Astrocyte (in vitro differentiated cells and primary cell): Measurements from ENCODE around the gene PCDH19. TPM values are rescaled to one million over a fixed set of nuclear protein-coding genes. Genes with fewer than 3 reads are reported as not detected.
"Not testable (repeated sequence)": the region's sequence is repeated elsewhere in the genome, so short reads cannot be mapped to it uniquely, and the experiment has no call there.

Experiments used
- DNase-seq: peaks from one replicate; pipeline ENCODE4 v3.0.0-alpha.2; 2010; ENCODE audit warnings: low read depth
- FAIRE-seq: peaks from 2 replicates; lab custom pipeline; 2011; peaks lifted over from hg19 to GRCh38; lab: Jason Lieb, UNC
- H2AFZ ChIP-seq: 2 replicates; pipeline ENCODE4 v1.6.0; 2012; ENCODE audit warnings: low read depth, low read length, inconsistent platforms
- H3K27ac ChIP-seq: 2 replicates; pipeline ENCODE4 v1.5.1; 2011; ENCODE audit warnings: low read depth, low read length, inconsistent platforms
- H3K27me3 ChIP-seq: 2 replicates; pipeline ENCODE4 v1.6.0; 2011; ENCODE audit warnings: low read length, inconsistent platforms; ENCODE audit not compliant: insufficient read depth
- H3K36me3 ChIP-seq: 2 replicates; pipeline ENCODE4 v1.5.1; 2011; ENCODE audit warnings: low read length, inconsistent platforms; ENCODE audit not compliant: insufficient read depth
- H3K4me1 ChIP-seq: 2 replicates; pipeline ENCODE4 v1.5.1; 2011; ENCODE audit warnings: low read length, inconsistent platforms; ENCODE audit not compliant: insufficient read depth
- H3K4me2 ChIP-seq: 2 replicates; pipeline ENCODE4 v1.6.0; 2012; ENCODE audit warnings: low read length, inconsistent platforms
- H3K4me3 ChIP-seq: 2 replicates; pipeline ENCODE4 v1.5.1; 2011; ENCODE audit warnings: low read depth, mild to moderate bottlenecking, low read length, inconsistent platforms; ENCODE audit not compliant: insufficient read depth
- H3K79me2 ChIP-seq: 2 replicates; pipeline ENCODE4 v1.6.0; 2012; ENCODE audit warnings: mild to moderate bottlenecking, low read length, inconsistent platforms; ENCODE audit not compliant: insufficient read depth
- H3K9ac ChIP-seq: 2 replicates; pipeline ENCODE4 v1.6.0; 2012; ENCODE audit warnings: mild to moderate bottlenecking, low read length, inconsistent platforms
- H3K9me3 ChIP-seq: 2 replicates; pipeline ENCODE4 v1.5.1; 2012; ENCODE audit warnings: low read depth, mild to moderate bottlenecking, low read length, inconsistent platforms; ENCODE audit not compliant: insufficient read depth
- H4K20me1 ChIP-seq: 2 replicates; pipeline ENCODE4 v1.6.0; 2012; ENCODE audit warnings: low read length, inconsistent platforms; ENCODE audit not compliant: insufficient read depth
- H3K27ac Mint-ChIP-seq: one replicate; pipeline ENCODE4 v1.8.0; 2021; ENCODE audit warnings: mild to moderate bottlenecking, mixed read lengths; ENCODE audit not compliant: unreplicated experiment
- H3K27me3 Mint-ChIP-seq: one replicate; pipeline ENCODE4 v1.8.0; 2021; ENCODE audit warnings: low read depth, mixed read lengths; ENCODE audit not compliant: unreplicated experiment
- H3K36me3 Mint-ChIP-seq: one replicate; pipeline ENCODE4 v1.8.0; 2021; ENCODE audit warnings: low read depth, mixed read lengths; ENCODE audit not compliant: unreplicated experiment
- H3K4me1 Mint-ChIP-seq: one replicate; pipeline ENCODE4 v1.8.0; 2021; ENCODE audit warnings: low read depth, mixed read lengths; ENCODE audit not compliant: unreplicated experiment
- H3K4me3 Mint-ChIP-seq: one replicate; pipeline ENCODE4 v1.8.0; 2021; ENCODE audit warnings: mild to moderate bottlenecking, moderate library complexity, mixed read lengths; ENCODE audit not compliant: unreplicated experiment
- H3K9me3 Mint-ChIP-seq: one replicate; pipeline ENCODE4 v1.8.0; 2021; ENCODE audit warnings: mild to moderate bottlenecking, mixed read lengths; ENCODE audit not compliant: unreplicated experiment
- CTCF ChIP-seq: IDR thresholded peaks from 2 replicates; pipeline ENCODE4 v1.5.1; 2011; ENCODE audit warnings: low read depth, mild to moderate bottlenecking, inconsistent platforms, low read length, moderate library complexity; ENCODE audit not compliant: insufficient read depth
- EZH2 ChIP-seq: IDR thresholded peaks from 2 replicates; pipeline ENCODE4 v1.6.1; 2012; ENCODE audit warnings: mild to moderate bottlenecking, low read length, inconsistent platforms; ENCODE audit not compliant: insufficient read depth
- total RNA-seq: library from RNA; stranded (reverse); gene quantifications from 2 replicates; pipeline ENCODE4 v1.2.1, GENCODE V29; 2021

PCDH19 gene
- total RNA-seq, 1 donor from 2014 or later = 11.6 TPM

DNA sequence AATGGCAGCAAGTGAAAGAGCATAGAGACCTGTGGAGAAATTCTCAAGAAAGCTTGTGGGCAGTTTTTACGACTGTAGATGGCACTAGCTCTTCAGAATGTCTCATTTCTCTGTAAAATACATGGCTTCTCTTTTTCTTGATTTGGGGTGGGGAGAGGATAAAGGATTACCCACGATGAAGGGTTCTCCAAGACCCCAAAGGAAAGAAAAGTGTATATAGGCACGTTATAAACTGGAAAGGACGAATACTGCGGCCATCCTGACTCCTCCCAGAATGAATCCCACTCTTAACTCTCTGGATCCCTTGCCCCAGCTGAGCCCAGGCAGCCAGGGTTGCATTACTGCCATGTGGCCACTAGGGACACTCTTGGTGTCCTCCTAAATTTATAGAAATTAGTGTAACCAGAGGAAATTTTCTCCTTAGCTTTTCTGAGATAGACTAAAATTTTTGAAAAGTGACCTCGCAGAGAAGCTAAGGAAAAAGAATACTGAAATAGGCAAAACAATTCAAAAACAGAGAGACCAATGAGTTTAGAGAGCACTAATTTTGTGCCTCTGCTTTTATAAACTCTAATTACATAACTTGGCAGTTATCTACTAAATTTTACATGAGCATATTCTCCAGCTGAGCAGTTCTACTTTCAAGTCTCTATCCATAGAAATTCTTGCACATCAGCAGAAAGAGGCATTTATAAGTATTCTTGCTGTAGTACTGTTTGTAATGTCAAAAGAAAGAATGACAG is 37.8 kb upstream of the PCDH19 start:
- peak; percentile 61 for TF ChIP-seq CTCF
- TF ChIP-seq EZH2 = no peak
- H3K4me2 ChIP-seq = peak overlapping the region; percentile 72
- no peaks in the 10 kb centered on the region for H3K36me3 Mint-ChIP-seq
- DNase-seq (no peak), FAIRE-seq (peak; percentile 78)
- H3K27me3 ChIP-seq = no peaks in the 10 kb centered on the region
- no peaks in the 10 kb centered on the region for H3K36me3 ChIP-seq
- no peak overlapping the region for H3K27ac ChIP-seq
- peaks cover 1% of the 10 kb centered on the region for H3K9me3 Mint-ChIP-seq
- no peaks in the 10 kb centered on the region for H3K9me3 ChIP-seq
- H3K4me3 ChIP-seq = no peak overlapping the region
- H4K20me1 ChIP-seq = no peaks in the 10 kb centered on the region
- H3K9ac ChIP-seq = no peak overlapping the region
- peak overlapping the region; percentile 40 for H3K4me3 Mint-ChIP-seq
- H3K27me3 Mint-ChIP-seq = no peaks in the 10 kb centered on the region
- no peak overlapping the region for H2AFZ ChIP-seq
- no peaks in the 10 kb centered on the region for H3K4me1 ChIP-seq
- no peaks in the 10 kb centered on the region for H3K4me1 Mint-ChIP-seq
- no peaks in the 10 kb centered on the region for H3K79me2 ChIP-seq
- no peak overlapping the region for H3K27ac Mint-ChIP-seq

DNA sequence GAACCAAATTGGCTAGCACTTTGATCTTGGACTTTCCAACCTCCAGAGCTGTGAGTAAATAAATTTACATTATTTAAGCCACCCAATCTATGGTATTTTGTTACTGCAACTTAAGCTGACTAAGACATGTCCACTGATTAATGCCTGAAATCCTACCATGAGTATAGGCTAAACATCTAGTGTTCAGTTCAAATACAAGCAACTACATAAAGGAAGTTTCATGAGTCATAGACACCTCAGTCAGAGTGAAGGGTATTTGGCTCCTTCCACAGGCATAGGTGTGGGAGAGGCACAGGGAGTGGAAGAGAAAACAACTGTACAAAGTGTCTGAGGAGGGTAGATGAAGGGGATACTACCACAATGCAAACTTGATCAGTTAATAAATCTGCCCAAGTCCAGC is 35.5 kb upstream of the PCDH19 start:
- no peak overlapping the region for H3K4me2 ChIP-seq
- Mint-ChIP-seq H3K4me1 (no peaks in the 10 kb centered on the region), H3K36me3 (no peaks in the 10 kb centered on the region), H3K4me3 (no peak overlapping the region), H3K27me3 (no peaks in the 10 kb centered on the region), H3K27ac (no peak overlapping the region), H3K9me3 (no peaks in the 10 kb centered on the region)
- TF ChIP-seq CTCF = no peak
- no peak for TF ChIP-seq EZH2
- H3K9me3 ChIP-seq = no peaks in the 10 kb centered on the region
- no peaks in the 10 kb centered on the region for H3K4me1 ChIP-seq
- no peak overlapping the region for H3K27ac ChIP-seq
- H3K27me3 ChIP-seq = no peaks in the 10 kb centered on the region
- H3K79me2 ChIP-seq = no peaks in the 10 kb centered on the region
- H3K9ac ChIP-seq = no peak overlapping the region
- DNase-seq = no peak
- H3K4me3 ChIP-seq = no peak overlapping the region
- H2AFZ ChIP-seq = no peak overlapping the region
- no peaks in the 10 kb centered on the region for H4K20me1 ChIP-seq
- H3K36me3 ChIP-seq = no peaks in the 10 kb centered on the region
- no peak for FAIRE-seq

DNA sequence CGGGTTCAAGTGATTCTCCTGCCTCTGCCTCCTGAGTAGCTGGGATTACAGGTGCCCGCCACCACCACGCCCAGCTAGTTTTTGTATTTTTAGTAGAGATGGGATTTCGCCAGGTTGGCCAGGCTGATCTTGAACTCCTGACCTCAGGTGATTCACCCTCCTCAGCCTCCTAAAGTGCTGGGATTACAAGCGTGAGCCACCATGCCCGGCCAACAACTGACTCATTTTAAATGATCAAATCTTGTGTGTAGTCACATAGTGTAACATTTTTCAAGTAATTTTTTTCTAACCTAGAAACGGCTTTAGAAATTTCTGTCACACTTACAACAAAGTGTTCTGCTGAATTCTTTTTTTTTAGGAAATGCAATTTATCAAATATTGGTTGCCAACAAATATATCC is 31.2 kb upstream of the PCDH19 start:
- not testable (repeated sequence) for H3K9me3 Mint-ChIP-seq, H3K9ac ChIP-seq, H3K27me3 ChIP-seq, H4K20me1 ChIP-seq, H3K27me3 Mint-ChIP-seq, H3K4me1 Mint-ChIP-seq, H3K4me3 ChIP-seq, H2AFZ ChIP-seq, DNase-seq, H3K36me3 ChIP-seq, H3K4me3 Mint-ChIP-seq, H3K79me2 ChIP-seq, H3K4me2 ChIP-seq, H3K36me3 Mint-ChIP-seq, H3K27ac ChIP-seq, H3K9me3 ChIP-seq, H3K27ac Mint-ChIP-seq, H3K4me1 ChIP-seq
- peak; percentile 84 for FAIRE-seq
